Activated naive CD4-positive, alpha-beta T cell treated with anti-CD3 and anti-CD28 coated beads, Interleukin-2, amount 10 ng/mL, durations not matched to agents 7 days and 5 days (primary cell): ENCODE results near the gene ATF1.
A peak's percentile ranks its signal among the peaks of the same experiment; 100 is the strongest.
"Not testable (repeated sequence)": the region's sequence is repeated elsewhere in the genome, so short reads cannot be mapped to it uniquely, and the experiment has no call there.

Experiments used
- CTCF ChIA-PET: fragments of 350-600 bp; sonication (Branson Sonifier 250); formaldehyde crosslinking; loops from one replicate; lab custom pipeline; 2021; ENCODE audit warnings: antibody characterized with exemption; lab: Charles Lee
- DNase-seq: peaks from one replicate; pipeline ENCODE4 v3.0.0-alpha.2; 2020
- H3K27ac Mint-ChIP-seq: one replicate; pipeline ENCODE4 v1.8.0; 2021; ENCODE audit warnings: mild to moderate bottlenecking, moderate library complexity, mixed read lengths
- H3K27me3 Mint-ChIP-seq: one replicate; pipeline ENCODE4 v1.8.0; 2021; ENCODE audit warnings: mild to moderate bottlenecking, mixed read lengths
- H3K36me3 Mint-ChIP-seq: one replicate; pipeline ENCODE4 v1.8.0; 2021; ENCODE audit warnings: mixed read lengths
- H3K4me1 Mint-ChIP-seq: one replicate; pipeline ENCODE4 v1.8.0; 2021; ENCODE audit warnings: mixed read lengths
- H3K4me3 Mint-ChIP-seq: one replicate; pipeline ENCODE4 v1.8.0; 2021; ENCODE audit warnings: mild to moderate bottlenecking, moderate library complexity, mixed read lengths
- H3K9me3 Mint-ChIP-seq: one replicate; pipeline ENCODE4 v1.8.0; 2021; ENCODE audit warnings: mixed read lengths

The ATF1 gene

GRCh38 chr12:50740307-50740706 is 23.6 kb upstream of the ATF1 start:
- CTCF ChIA-PET: no interaction called here
- no peaks in the 10 kb centered on the region for H3K4me1 Mint-ChIP-seq
- H3K27me3 Mint-ChIP-seq: no peaks in the 10 kb centered on the region
- H3K27ac Mint-ChIP-seq: no peak overlapping the region
- DNase-seq: no peak
- no peaks in the 10 kb centered on the region for H3K9me3 Mint-ChIP-seq
- peaks cover 58% of the 10 kb centered on the region for H3K36me3 Mint-ChIP-seq
- no peak overlapping the region for H3K4me3 Mint-ChIP-seq

GRCh38 chr12:50742776-50743175 is 21.1 kb upstream of the ATF1 start:
- no peak overlapping the region for H3K27ac Mint-ChIP-seq
- no peaks in the 10 kb centered on the region for H3K27me3 Mint-ChIP-seq
- CTCF ChIA-PET: interaction anchor here (0.6 kb wide), 1 partner anchor 234 kb away, joined by 3 read pairs; no protein-coding TSS in a partner anchor
- H3K4me1 Mint-ChIP-seq: no peaks in the 10 kb centered on the region
- DNase-seq: no peak
- no peak overlapping the region for H3K4me3 Mint-ChIP-seq
- peaks cover 54% of the 10 kb centered on the region for H3K36me3 Mint-ChIP-seq
- no peaks in the 10 kb centered on the region for H3K9me3 Mint-ChIP-seq

GRCh38 chr12:50745861-50746260 is 18.0 kb upstream of the ATF1 start:
- Mint-ChIP-seq H3K4me1 (no peaks in the 10 kb centered on the region), H3K9me3 (no peaks in the 10 kb centered on the region), H3K36me3 (peaks cover 48% of the 10 kb centered on the region), H3K27me3 (no peaks in the 10 kb centered on the region), H3K4me3 (no peak overlapping the region), H3K27ac (no peak overlapping the region)
- CTCF ChIA-PET: interaction anchor here (1.3 kb wide), 1 partner anchor 19 kb away, joined by 4 read pairs; no protein-coding TSS in a partner anchor
- DNase-seq: no peak

GRCh38 chr12:50746431-50746830 is 17.5 kb upstream of the ATF1 start:
- Mint-ChIP-seq H3K4me1 (no peaks in the 10 kb centered on the region), H3K27ac (no peak overlapping the region), H3K4me3 (no peak overlapping the region), H3K9me3 (no peaks in the 10 kb centered on the region), H3K36me3 (peaks cover 43% of the 10 kb centered on the region), H3K27me3 (no peaks in the 10 kb centered on the region)
- CTCF ChIA-PET: interaction anchor here (1.3 kb wide), 1 partner anchor 19 kb away, joined by 4 read pairs; no protein-coding TSS in a partner anchor
- no peak for DNase-seq

GRCh38 chr12:50747817-50748216 is 16.1 kb upstream of the ATF1 start:
- peaks cover 34% of the 10 kb centered on the region for H3K36me3 Mint-ChIP-seq
- H3K4me3 Mint-ChIP-seq: no peak overlapping the region
- no peaks in the 10 kb centered on the region for H3K4me1 Mint-ChIP-seq
- no peaks in the 10 kb centered on the region for H3K9me3 Mint-ChIP-seq
- no peak for DNase-seq
- no peak overlapping the region for H3K27ac Mint-ChIP-seq
- H3K27me3 Mint-ChIP-seq: no peaks in the 10 kb centered on the region
- CTCF ChIA-PET: no interaction called here

GRCh38 chr12:50749459-50749882 is 14.4 kb upstream of the ATF1 start:
- Mint-ChIP-seq H3K9me3 (no peaks in the 10 kb centered on the region), H3K4me1 (no peaks in the 10 kb centered on the region), H3K36me3 (peaks cover 28% of the 10 kb centered on the region), H3K27ac (no peak overlapping the region), H3K4me3 (no peak overlapping the region), H3K27me3 (no peaks in the 10 kb centered on the region)
- CTCF ChIA-PET: no interaction called here
- no peak for DNase-seq

- Mint-ChIP-seq H3K27me3 (no peaks in the 10 kb centered on the region), H3K36me3 (peaks cover 27% of the 10 kb centered on the region), H3K4me3 (no peak overlapping the region), H3K27ac (no peak overlapping the region), H3K4me1 (no peaks in the 10 kb centered on the region), H3K9me3 (no peaks in the 10 kb centered on the region)
- CTCF ChIA-PET: no interaction called here
- DNase-seq: no peak
Observed at GRCh38 chr12:50750366-50750765, 13.5 kb upstream of the ATF1 start.

GRCh38 chr12:50751948-50752721 is 11.8 kb upstream of the ATF1 start:
- no peak for DNase-seq
- Mint-ChIP-seq H3K4me3 (no peak overlapping the region), H3K27me3 (no peaks in the 10 kb centered on the region), H3K4me1 (peaks cover 6% of the 10 kb centered on the region), H3K36me3 (peaks cover 16% of the 10 kb centered on the region), H3K27ac (peak overlapping the region; percentile 29), H3K9me3 (no peaks in the 10 kb centered on the region)
- CTCF ChIA-PET: no interaction called here

- DNase-seq: no peak
- H3K4me1 Mint-ChIP-seq: peaks cover 8% of the 10 kb centered on the region
- no peak overlapping the region for H3K4me3 Mint-ChIP-seq
- H3K36me3 Mint-ChIP-seq: peaks cover 10% of the 10 kb centered on the region
- CTCF ChIA-PET: interaction anchor here (1.4 kb wide), 1 partner anchor 10 kb away, joined by 3 read pairs; the partner anchor contains the start of gene ATF1
- H3K9me3 Mint-ChIP-seq: no peaks in the 10 kb centered on the region
- no peaks in the 10 kb centered on the region for H3K27me3 Mint-ChIP-seq
- H3K27ac Mint-ChIP-seq: no peak overlapping the region
Observed at GRCh38 chr12:50753232-50753769, 10.6 kb upstream of the ATF1 start.

GRCh38 chr12:50764286-50765094 is 589 bp downstream of the ATF1 start:
- H3K36me3 Mint-ChIP-seq: peaks cover 17% of the 10 kb centered on the region
- H3K9me3 Mint-ChIP-seq: peaks cover 3% of the 10 kb centered on the region
- peaks cover 5% of the 10 kb centered on the region for H3K27me3 Mint-ChIP-seq
- CTCF ChIA-PET: interaction anchor here (0.5 to 4.5 kb wide), 23 partner anchors 10 to 631 kb away, joined by 3 to 52 read pairs (median 4); partner anchors contain the start of genes DAZAP2, DIP2B and SLC11A2
- peaks cover 45% of the 10 kb centered on the region for H3K4me1 Mint-ChIP-seq
- peak overlapping the region; percentile 91 for H3K4me3 Mint-ChIP-seq
- DNase-seq: peak; percentile 84
- peak overlapping the region; percentile 97 for H3K27ac Mint-ChIP-seq

- Mint-ChIP-seq H3K4me1 (peaks cover 45% of the 10 kb centered on the region), H3K9me3 (peaks cover 3% of the 10 kb centered on the region), H3K27ac (peak overlapping the region; percentile 97), H3K27me3 (peaks cover 5% of the 10 kb centered on the region), H3K4me3 (peak overlapping the region; percentile 91), H3K36me3 (peaks cover 19% of the 10 kb centered on the region)
- CTCF ChIA-PET: interaction anchor here (0.5 to 4.5 kb wide), 22 partner anchors 9 to 630 kb away, joined by 3 to 52 read pairs (median 4); partner anchors contain the start of genes DAZAP2 and SLC11A2
- peak; percentile 72 for DNase-seq
Observed at GRCh38 chr12:50765095-50765911, 1.4 kb downstream of the ATF1 start.

- no peak overlapping the region for H3K4me3 Mint-ChIP-seq
- peaks cover 24% of the 10 kb centered on the region for H3K4me1 Mint-ChIP-seq
- no peak for DNase-seq
- H3K27ac Mint-ChIP-seq: no peak overlapping the region
- peaks cover 34% of the 10 kb centered on the region for H3K36me3 Mint-ChIP-seq
- peaks cover 5% of the 10 kb centered on the region for H3K27me3 Mint-ChIP-seq
- H3K9me3 Mint-ChIP-seq: peaks cover 8% of the 10 kb centered on the region
- CTCF ChIA-PET: interaction anchor here (4.5 kb wide), 1 partner anchor 218 kb away, joined by 52 read pairs; no protein-coding TSS in a partner anchor
Observed at GRCh38 chr12:50768391-50768790, 4.5 kb downstream of the ATF1 start.

GRCh38 chr12:50768813-50769212 is 4.9 kb downstream of the ATF1 start:
- CTCF ChIA-PET: interaction anchor here (2.6 kb wide), 1 partner anchor 218 kb away, joined by 7 read pairs; no protein-coding TSS in a partner anchor
- H3K9me3 Mint-ChIP-seq, H3K27me3 Mint-ChIP-seq, H3K27ac Mint-ChIP-seq, H3K4me3 Mint-ChIP-seq, DNase-seq: not testable (repeated sequence)
- Mint-ChIP-seq H3K36me3 (peaks cover 35% of the 10 kb centered on the region), H3K4me1 (peaks cover 21% of the 10 kb centered on the region)
